ENCODE data around the gene PHGDH. TPM values are rescaled to one million over a fixed set of nuclear protein-coding genes. Genes with fewer than 3 reads are reported as not detected.

PHGDH gene
- total RNA-seq, 3 donors from 2014 or later: 3.3 to 32.9 (median 13.2) TPM

- ATAC-seq (no peak), DNase-seq (no peak)
- Histone ChIP-seq H3K36me3 (ENCODE audit: low read depth) (no peaks in the 10 kb centered on the region), H3K4me3 (no peak overlapping the region), H3K4me1 (ENCODE audit: low read depth) (no peaks in the 10 kb centered on the region), H3K9me3 (no peaks in the 10 kb centered on the region)
- intact Hi-C loops (cut with DNase I, micrococcal nuclease): no loop called here
- no peak for TF ChIP-seq CTCF (IDR thresholded peaks at IDR 0.05)
These were observed 30.9 kb downstream of the PHGDH start for GRCh38 chr1:119742677-119743076.

- Histone ChIP-seq H3K4me1 (ENCODE audit: low read depth) (no peaks in the 10 kb centered on the region), H3K9me3 (no peaks in the 10 kb centered on the region), H3K4me3 (no peak overlapping the region), H3K36me3 (ENCODE audit: low read depth) (no peaks in the 10 kb centered on the region)
- intact Hi-C loops (cut with DNase I, micrococcal nuclease): no loop called here
- no peak for TF ChIP-seq CTCF (IDR thresholded peaks at IDR 0.05)
- ATAC-seq: no peak
- no peak for DNase-seq
These were observed 31.6 kb downstream of the PHGDH start for GRCh38 chr1:119743308-119743707.

- intact Hi-C loops (cut with DNase I, micrococcal nuclease): no loop called here
- peak; percentile 53 for TF ChIP-seq CTCF (IDR thresholded peaks at IDR 0.05)
- ATAC-seq (peak; percentile 86), DNase-seq (peak in 2 of 3 donors; percentile 64 to 67)
- Histone ChIP-seq H3K4me3 (no peak overlapping the region), H3K4me1 (ENCODE audit: low read depth) (no peaks in the 10 kb centered on the region), H3K36me3 (ENCODE audit: low read depth) (no peaks in the 10 kb centered on the region), H3K9me3 (no peaks in the 10 kb centered on the region)
These were observed 32.3 kb downstream of the PHGDH start for GRCh38 chr1:119743776-119744597.

GRCh38 chr1:119744598-119744942, 32.8 kb downstream of the PHGDH start:
- no peak overlapping the region for H3K4me3 ChIP-seq
- TF ChIP-seq CTCF (IDR thresholded peaks at IDR 0.05): no peak
- H3K9me3 ChIP-seq: no peaks in the 10 kb centered on the region
- DNase-seq (no peak), ATAC-seq (no peak)
- H3K4me1 ChIP-seq (ENCODE audit: low read depth): no peaks in the 10 kb centered on the region
- no peaks in the 10 kb centered on the region for H3K36me3 ChIP-seq (ENCODE audit: low read depth)
- intact Hi-C loops (cut with DNase I, micrococcal nuclease): no loop called here

GRCh38 chr1:119745034-119745433, 33.3 kb downstream of the PHGDH start:
- intact Hi-C loops (cut with DNase I, micrococcal nuclease): no loop called here
- Histone ChIP-seq H3K9me3 (no peaks in the 10 kb centered on the region), H3K4me3 (no peak overlapping the region), H3K36me3 (ENCODE audit: low read depth) (peaks cover 4% of the 10 kb centered on the region), H3K4me1 (ENCODE audit: low read depth) (no peaks in the 10 kb centered on the region)
- DNase-seq (no peak), ATAC-seq (peak; percentile 5)
- no peak for TF ChIP-seq CTCF (IDR thresholded peaks at IDR 0.05)

Data from mucosa of descending colon (tissue), 3 donors.